C4-2B (cell line): ENCODE data around the gene GMDS.

Experiments used
- ZFX ChIP-seq: fragments of 450-650 bp; IDR thresholded peaks from 2 replicates; pipeline ENCODE4 v1.6.1; 2017
- TF ChIP-seq, protein P1 (sequence below): fragments of 450-650 bp; conservative IDR thresholded peaks from 2 replicates; pipeline ENCODE4 v1.5.1; 2017; ENCODE audit warnings: mild to moderate bottlenecking

DNA sequence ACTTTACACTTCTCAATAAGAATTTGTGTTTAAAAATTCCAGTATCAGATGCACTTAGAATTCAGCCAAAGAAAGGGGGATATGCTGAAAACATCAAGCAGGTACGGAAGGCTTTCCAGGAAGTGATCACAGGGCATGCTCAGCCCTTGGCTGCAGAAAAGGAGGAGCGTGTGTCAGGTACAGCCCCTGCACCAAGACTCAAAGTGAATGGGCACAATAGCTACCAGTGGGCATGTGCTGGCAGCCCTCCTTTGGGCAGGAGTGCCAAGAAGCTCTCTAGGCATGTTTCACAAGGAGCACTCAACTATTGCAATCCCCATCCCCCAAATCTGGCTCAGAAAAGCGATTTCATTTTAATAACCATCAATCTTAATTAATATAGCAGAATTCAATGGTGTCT is 298.8 kb downstream of the GMDS start:
- TF ChIP-seq, protein P1, sequence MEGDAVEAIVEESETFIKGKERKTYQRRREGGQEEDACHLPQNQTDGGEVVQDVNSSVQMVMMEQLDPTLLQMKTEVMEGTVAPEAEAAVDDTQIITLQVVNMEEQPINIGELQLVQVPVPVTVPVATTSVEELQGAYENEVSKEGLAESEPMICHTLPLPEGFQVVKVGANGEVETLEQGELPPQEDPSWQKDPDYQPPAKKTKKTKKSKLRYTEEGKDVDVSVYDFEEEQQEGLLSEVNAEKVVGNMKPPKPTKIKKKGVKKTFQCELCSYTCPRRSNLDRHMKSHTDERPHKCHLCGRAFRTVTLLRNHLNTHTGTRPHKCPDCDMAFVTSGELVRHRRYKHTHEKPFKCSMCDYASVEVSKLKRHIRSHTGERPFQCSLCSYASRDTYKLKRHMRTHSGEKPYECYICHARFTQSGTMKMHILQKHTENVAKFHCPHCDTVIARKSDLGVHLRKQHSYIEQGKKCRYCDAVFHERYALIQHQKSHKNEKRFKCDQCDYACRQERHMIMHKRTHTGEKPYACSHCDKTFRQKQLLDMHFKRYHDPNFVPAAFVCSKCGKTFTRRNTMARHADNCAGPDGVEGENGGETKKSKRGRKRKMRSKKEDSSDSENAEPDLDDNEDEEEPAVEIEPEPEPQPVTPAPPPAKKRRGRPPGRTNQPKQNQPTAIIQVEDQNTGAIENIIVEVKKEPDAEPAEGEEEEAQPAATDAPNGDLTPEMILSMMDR: no peak
- no peak for TF ChIP-seq ZFX
